GM12892 (cell line): ENCODE data around the gene GRIP2.

ENCODE experiments used
- POLR2A ChIP-seq: IDR thresholded peaks from 2 replicates; pipeline ENCODE4 v1.6.1; 2011; ENCODE audit warnings: low read depth, low read length, control low read depth
- POLR2AphosphoS5 ChIP-seq: IDR thresholded peaks from 2 replicates; pipeline ENCODE4 v1.6.1; 2011; ENCODE audit warnings: low read depth, low read length, control low read depth

- no peak for TF ChIP-seq POLR2AphosphoS5
- no peak for TF ChIP-seq POLR2A
Observed at GRCh38 chr3:14487821-14488220, 52.3 kb downstream of the GRIP2 start.
